ENCODE measurements around the gene REPIN1. TPM values are rescaled to one million over a fixed set of nuclear protein-coding genes. Genes with fewer than 3 reads are reported as not detected.

The REPIN1 gene
- total and polyA plus RNA-seq, 12 donors, result 47.5 to 294 (median 182) TPM

DNA sequence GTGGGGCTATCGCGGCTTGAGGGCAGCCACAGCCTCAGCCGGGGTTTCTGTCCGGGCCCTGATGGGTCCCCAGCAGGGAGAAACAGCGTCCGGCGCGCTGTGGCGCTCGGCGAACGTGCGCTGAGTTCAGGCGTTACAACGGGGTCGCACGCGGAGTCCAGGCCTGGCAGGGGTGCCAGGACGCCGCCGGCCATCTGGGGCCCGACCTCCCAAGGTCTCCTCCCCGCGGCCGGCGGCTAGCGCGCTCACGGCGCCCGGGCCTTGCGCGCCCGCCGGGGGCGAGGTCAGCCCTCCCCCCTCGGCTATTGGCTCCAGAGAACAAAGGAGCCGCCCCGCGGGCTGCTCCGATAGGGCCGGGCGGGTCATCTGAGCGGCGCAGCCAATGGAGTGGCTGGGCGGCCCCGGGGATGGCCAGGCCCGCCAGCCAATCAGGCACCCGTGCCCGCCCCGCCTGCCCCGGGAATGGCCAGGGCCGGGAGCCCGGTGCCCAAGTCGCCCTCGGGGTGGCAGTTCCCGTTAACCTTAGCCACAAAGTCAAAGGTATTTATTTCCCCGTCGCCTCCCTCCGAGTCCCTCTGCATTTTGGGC is 10.3 kb downstream of the REPIN1 start, which contains the start of gene ZNF775:
Gene ZNF775 (plus strand): TSS at position 478 of the 588 bp plus-strand sequence. CDS start 9,141 bp downstream, outside the sequence.
- Histone ChIP-seq H3K36me3 (replicated peaks in 1 of 2) (peaks cover 0 to 7% of the 10 kb centered on the region in 2 donors), H3K27ac (peak within 1 kb of the TSS; percentile 74 to 94 (median 88)), H3K4me3 (peak within 1 kb of the TSS; percentile 17 to 97 (median 89)), H3K9me3 (replicated peaks in 1 of 3) (no peaks in the 10 kb centered on the region), H3K27me3 (no peaks in the 10 kb centered on the region), H3K4me1 (replicated peaks in 1 of 2) (peaks cover 4 to 47% of the 10 kb centered on the region in 2 donors)
- peak; percentile 96 to 98 (median 97) for DNase-seq
- 0 to 1% (median 0%) methylated on average over 1 to 60 of the region's 60 CpGs for WGBS, 4 donors
- intact Hi-C loops (cut with DNase I), result no loop called here
- TF ChIP-seq POLR2A (IDR thresholded peaks at IDR 0.05), result peak; percentile 65 to 73
- TF ChIP-seq, protein P1, sequence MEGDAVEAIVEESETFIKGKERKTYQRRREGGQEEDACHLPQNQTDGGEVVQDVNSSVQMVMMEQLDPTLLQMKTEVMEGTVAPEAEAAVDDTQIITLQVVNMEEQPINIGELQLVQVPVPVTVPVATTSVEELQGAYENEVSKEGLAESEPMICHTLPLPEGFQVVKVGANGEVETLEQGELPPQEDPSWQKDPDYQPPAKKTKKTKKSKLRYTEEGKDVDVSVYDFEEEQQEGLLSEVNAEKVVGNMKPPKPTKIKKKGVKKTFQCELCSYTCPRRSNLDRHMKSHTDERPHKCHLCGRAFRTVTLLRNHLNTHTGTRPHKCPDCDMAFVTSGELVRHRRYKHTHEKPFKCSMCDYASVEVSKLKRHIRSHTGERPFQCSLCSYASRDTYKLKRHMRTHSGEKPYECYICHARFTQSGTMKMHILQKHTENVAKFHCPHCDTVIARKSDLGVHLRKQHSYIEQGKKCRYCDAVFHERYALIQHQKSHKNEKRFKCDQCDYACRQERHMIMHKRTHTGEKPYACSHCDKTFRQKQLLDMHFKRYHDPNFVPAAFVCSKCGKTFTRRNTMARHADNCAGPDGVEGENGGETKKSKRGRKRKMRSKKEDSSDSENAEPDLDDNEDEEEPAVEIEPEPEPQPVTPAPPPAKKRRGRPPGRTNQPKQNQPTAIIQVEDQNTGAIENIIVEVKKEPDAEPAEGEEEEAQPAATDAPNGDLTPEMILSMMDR (IDR thresholded peaks at IDR 0.05), result no peak

DNA sequence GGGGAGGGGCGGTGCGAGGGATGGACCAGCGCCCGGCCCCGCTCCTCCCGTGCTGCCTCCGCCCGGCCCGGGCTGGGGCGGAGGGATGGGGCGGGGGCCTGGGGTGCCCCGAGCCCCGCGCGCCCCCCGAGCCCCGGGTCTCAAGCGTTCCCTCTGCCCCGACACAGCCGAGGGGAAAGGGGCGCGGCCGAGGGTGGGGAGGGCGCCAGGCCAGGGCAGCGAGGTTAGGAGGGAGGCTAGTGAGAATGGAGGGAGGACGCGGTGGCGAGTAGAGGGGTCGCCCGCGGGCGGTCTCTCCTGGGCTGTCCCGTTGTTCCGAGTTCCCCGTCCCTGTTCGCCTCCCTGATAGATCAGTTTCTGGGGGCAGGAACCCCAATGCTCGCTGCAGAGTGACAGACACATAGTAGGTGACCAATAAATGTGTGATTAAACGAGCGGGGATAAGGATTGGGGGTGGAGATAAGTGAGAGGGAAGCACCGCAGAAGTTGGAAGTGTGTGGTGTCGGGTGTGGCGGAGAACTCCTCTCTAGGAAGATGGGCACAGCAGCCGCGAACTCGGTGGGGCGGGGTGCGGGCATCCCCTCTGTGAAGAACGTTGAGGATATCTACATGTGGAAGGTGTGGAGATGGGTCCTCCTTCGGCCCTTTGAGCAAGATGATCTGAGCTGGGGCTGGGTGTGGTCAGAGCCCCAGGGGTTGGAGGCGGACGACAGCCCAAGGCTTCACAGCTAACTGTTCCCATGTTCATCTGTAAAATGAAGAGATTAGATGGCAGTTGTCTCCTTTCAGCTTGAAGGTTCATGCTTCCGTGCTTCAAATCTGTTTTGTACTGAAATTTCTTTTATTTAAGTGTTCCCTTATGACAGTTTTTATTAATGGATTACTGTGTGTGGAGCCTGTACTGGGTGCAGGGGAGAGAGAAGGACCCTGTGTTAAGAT is 11.1 kb downstream of the REPIN1 start:
- intact Hi-C loops (cut with DNase I), result no loop called here

DNA sequence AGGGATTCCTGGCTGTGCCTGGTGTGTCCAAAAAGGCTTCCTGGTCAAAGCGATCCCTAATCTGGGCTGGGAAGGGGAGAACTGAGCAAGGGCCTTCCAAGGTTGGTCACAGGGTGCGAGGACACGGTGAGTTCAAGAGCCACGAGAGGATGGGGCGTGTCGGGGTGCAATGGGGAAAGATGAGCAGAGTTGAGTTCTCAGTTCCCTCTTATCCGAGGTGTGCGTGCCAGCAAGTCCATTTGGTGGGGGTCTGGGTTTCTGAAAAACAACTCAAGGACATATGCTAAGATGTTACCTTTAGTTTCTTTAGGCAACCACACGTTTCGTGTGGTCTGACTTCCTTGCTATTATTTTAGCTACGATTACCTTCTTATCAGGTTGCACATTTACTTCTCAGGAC is 11.8 kb downstream of the REPIN1 start:
- Histone ChIP-seq H3K9me3 (replicated peaks in 1 of 3) (no peaks in the 10 kb centered on the region), H3K4me1 (replicated peaks in 1 of 2) (peaks cover 4 to 46% of the 10 kb centered on the region in 2 donors), H3K4me3 (peak overlapping the region in 1 of 4 donors; percentile 97), H3K27ac (peak overlapping the region in 1 of 5 donors; percentile 94), H3K27me3 (no peaks in the 10 kb centered on the region), H3K36me3 (replicated peaks in 1 of 2) (no peaks in the 10 kb centered on the region)
- no peak for DNase-seq
- TF ChIP-seq POLR2A (IDR thresholded peaks at IDR 0.05), result no peak
- TF ChIP-seq, protein P1 (IDR thresholded peaks at IDR 0.05), result no peak
- intact Hi-C loops (cut with DNase I), result no loop called here
- 71 to 81% (median 75%) methylated on average over 11 of the region's 11 CpGs for WGBS, 4 donors

More for the DNA sequence above, 11.1 kb downstream of the REPIN1 start:
- no peak for TF ChIP-seq POLR2A (IDR thresholded peaks at IDR 0.05)
- TF ChIP-seq, protein P1 (IDR thresholded peaks at IDR 0.05), result no peak
- 1 to 2% (median 1%) methylated on average over 38 to 52 of the region's 52 CpGs for WGBS, 4 donors
- H3K9me3 ChIP-seq (replicated peaks in 1 of 3), result no peaks in the 10 kb centered on the region
- peaks cover 4 to 46% of the 10 kb centered on the region in 2 donors for H3K4me1 ChIP-seq (replicated peaks in 1 of 2)
- H3K27me3 ChIP-seq, result no peaks in the 10 kb centered on the region
- peak in 2 of 7 donors; percentile 34 to 70 for DNase-seq
- no peaks in the 10 kb centered on the region for H3K36me3 ChIP-seq (replicated peaks in 1 of 2)
- H3K27ac ChIP-seq, result peak overlapping the region; percentile 22 to 94 (median 80)
- H3K4me3 ChIP-seq, result peak overlapping the region; percentile 17 to 97 (median 89)

DNA sequence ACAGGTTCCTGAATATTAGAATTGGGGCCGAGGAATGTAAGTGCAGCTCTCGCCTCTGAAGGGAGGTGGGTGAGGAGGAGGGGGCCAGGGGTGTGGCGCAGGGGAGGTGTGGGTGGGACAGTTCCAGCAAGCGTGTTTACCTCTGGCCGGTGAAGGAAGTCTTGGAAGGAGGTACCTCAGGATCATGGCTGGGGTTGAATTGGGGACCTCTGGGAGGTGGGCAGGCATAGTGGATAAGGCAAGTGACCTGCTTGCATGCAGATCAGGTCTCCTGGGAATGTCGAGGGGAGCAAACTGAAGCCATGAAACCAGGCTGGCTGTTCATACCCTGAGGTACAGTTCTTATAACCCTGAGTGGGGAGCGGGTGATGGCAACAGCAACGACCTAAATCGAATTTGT is 12.5 kb downstream of the REPIN1 start:
- no peak overlapping the region for H3K4me3 ChIP-seq
- peaks cover 4 to 51% of the 10 kb centered on the region in 2 donors for H3K4me1 ChIP-seq (replicated peaks in 1 of 2)
- intact Hi-C loops (cut with DNase I), result no loop called here
- 85 to 90% (median 89%) methylated on average over 7 to 9 of the region's 9 CpGs for WGBS, 4 donors
- no peak for TF ChIP-seq POLR2A (IDR thresholded peaks at IDR 0.05)
- TF ChIP-seq, protein P1 (IDR thresholded peaks at IDR 0.05), result no peak
- no peaks in the 10 kb centered on the region for H3K9me3 ChIP-seq (replicated peaks in 1 of 3)
- no peak overlapping the region for H3K27ac ChIP-seq
- no peaks in the 10 kb centered on the region for H3K36me3 ChIP-seq (replicated peaks in 1 of 2)
- H3K27me3 ChIP-seq, result no peaks in the 10 kb centered on the region
- DNase-seq, result peak in 1 of 7 donors; percentile 47

Measured in adrenal gland (tissue), 12 donors.